T-helper 1 cell treated with Interleukin-12 subunit alpha and Interleukin-12 subunit beta and Interleukin-4 antibody, amounts not matched to agents 30 ng/mL and 1 ng/mL, for 36 hours (primary cell): ENCODE measurements around the gene RBM5. TPM values are rescaled to one million over a fixed set of nuclear protein-coding genes. Genes with fewer than 3 reads are reported as not detected.

Experiments used
- intact Hi-C: fragments of 100-400 bp; cut with micrococcal nuclease; formaldehyde crosslinking; loops from one replicate; pipeline ENCODE4 v1.15.1; 2024
- total RNA-seq: library from RNA; stranded (reverse); gene quantifications from 2 replicates; pipeline ENCODE4 v1.2.3, GENCODE V29; 2022

Gene RBM5
- 214 and 218 TPM in 2 replicates for total RNA-seq

DNA sequence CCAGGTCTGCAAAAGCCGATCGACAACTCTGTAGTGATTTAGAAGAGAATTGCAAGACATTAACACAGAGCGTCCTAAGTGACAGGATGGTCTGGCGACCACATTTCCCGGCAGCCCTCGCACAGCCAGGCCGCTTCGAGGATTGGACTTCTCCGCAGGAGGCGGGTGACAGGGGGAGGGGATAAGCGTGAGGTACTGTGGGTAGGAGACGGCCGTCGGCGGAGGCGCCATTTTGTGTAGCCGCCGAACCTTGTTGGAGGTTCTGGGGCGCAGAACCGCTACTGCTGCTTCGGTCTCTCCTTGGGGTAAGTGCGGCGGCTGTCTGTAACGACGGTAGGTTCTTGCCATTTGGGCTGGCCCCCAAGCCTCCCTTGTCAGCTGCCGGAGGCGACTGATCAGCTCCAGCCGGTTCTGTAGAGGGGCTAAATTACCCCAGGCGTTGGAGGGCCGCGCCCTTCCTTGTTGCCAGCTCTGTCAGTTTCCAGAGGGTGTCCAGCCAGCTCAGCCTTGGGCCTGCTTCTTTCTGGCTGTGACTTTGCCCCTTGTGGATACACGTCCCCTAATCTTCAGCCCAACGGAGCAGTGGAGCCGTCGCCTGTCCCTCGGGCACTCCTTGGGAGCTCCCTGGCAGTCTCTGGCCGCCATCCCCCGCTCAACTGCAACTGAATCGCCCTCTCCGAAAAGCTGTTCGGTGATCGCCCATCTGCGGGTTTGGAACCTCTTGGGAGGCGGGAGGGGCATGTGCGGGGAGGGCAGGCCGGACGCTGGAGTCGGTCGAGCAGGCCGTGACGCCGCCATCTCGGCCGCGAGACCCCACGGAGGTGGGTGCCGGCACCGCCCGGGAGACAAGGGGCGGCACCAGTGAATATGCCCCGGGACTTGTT, at the start of gene RBM5:
Gene RBM5, plus strand, starts transcription at position 195 of the 884 bp plus-strand sequence. CDS start 1,516 bp downstream, outside the sequence.
- intact Hi-C loops = loop anchor here (1.0 to 5.0 kb wide), 8 partner anchors 66 to 995 kb away; partner anchors contain the start of genes APEH, IP6K1, MON1A and QRICH1

DNA sequence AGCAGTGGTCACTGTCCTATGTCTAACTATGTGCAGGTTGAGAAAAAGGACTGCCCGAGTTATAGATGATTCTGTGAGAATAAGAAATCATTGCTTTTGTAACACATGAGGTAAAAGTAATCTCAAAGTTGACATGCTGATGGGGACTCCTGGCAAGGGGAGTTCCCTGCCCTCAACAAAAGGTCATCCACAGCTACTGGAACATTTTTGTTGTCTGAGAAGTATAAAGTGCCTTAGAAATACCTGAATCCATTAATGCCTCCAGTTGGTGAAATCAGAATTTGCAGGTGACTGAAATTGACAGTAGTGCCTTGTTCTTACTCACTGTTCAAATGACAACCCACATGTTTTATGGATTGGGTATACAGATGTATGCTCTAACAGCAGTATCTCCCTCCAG, 43.7 kb upstream of the RBM5 start:
- intact Hi-C loops = no loop called here

DNA sequence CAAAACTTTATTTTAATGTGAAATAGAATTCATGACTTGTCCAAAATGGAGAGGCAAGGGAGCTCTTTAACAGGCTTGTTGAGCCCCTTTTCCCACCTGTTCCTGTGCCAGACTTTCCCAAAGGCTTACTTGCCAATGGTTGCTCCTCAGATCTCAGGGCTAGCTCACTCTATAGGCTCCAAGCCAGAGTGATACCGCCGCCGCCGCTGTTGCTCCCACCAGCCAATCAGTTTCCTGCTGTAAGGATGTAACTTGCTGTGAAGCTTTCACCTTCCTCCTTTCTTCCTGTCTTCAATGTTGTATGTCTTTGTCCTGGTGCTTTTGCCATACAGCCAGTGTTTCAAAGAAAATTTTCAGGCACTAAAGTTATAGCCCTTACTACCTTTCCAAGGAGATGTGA, 41.3 kb upstream of the RBM5 start:
- intact Hi-C loops = no loop called here

DNA sequence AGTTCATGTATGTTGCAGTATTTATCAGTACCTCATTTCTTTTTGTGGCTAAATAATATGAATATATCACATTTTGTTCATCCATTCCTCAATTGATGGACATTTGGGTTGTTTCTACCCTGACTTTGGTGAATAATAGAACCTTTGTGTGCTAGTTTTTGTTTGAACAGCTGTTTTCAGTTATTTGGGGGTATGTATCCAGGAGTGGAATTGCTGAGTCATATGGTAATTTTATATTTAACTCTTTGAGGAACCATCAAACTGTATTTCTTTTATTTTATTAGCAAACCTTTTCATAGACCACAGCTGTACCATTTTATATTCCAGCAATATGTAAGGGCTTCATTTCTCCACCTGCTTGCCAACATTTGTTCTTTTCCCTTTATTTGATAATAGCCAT, 38.4 kb upstream of the RBM5 start:
- intact Hi-C loops = no loop called here

- intact Hi-C loops = no loop called here
Measured at GRCh38 chr3:50057756-50058155, 31.0 kb upstream of the RBM5 start.

- intact Hi-C loops = no loop called here
Measured at GRCh38 chr3:50068134-50068533, 20.6 kb upstream of the RBM5 start.

DNA sequence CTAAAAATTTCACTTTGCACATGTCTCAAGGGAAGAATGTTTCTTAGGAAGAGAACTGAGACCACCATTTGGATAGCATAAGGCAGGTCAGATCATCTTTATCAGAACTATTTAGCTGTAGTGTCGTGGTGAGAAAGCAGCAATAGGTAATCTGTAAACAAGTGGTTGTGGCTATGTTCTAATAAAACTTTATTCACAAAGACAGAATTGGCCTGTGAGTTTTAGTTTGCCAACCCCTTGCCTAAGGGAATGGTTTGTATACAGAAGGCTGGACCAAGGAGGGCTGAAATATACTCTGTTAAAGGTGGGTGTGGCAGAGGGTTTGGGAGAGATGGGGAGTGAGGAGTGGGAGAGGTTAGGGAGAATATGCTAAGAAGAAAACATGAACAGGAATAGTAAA, 10.6 kb upstream of the RBM5 start:
- intact Hi-C loops = no loop called here

DNA sequence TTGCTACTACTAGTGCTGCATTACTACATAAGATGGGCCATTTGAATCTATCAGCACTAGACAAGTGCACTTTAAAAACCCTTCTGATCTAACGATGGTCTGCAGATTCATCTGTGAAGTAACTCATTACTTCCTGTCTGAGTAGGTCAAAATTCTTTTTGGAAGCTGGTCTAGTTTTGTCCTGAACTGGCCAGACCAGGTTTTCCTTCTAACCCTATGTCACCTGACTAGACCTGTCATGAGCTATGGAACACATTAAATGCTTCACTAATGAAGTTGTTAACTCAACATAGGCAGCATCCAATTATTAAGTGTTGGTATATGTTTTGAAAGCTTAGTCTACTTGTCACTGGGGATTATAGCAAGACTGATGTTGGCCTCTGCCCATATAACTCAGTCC, 10.1 kb upstream of the RBM5 start:
- intact Hi-C loops = no loop called here

DNA sequence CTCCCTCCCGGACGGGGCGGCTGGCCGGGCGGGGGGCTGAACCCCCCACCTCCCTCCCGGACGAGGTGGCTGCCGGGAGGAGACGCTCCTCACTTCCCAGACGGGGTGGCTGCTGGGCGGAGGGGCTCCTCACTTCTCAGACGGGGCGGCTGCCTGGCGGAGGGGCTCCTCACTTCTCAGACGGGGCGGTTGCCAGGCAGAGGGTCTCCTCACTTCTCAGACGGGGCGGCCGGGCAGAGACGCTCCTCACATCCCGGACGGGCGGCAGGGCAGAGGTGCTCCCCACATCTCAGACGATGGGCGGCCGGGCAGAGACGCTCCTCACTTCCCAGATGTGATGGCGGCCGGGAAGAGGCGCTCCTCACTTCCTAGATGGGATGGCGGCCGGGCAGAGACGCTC, 3.8 kb upstream of the RBM5 start:
- intact Hi-C loops = loop anchor here (5.0 kb wide), 1 partner anchor 413 kb away; the partner anchor contains the start of gene APEH

DNA sequence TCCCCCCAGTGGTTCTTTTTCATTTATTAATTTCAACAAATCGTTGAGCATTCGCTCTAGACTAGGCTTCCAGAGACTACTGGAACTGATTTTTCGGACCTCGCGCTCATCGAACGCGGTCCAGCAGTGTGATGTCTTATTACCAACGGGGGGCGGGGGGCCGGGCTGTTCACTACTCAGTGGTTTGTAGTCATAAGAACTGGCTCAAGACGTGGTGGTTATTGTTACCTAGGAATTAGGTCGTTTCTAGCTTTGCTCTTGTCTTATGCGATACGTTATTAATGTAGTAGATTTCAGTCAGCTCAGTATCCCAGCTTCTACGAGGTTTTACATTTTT, 858 bp downstream of the RBM5 start:
- intact Hi-C loops = loop anchor here (2.0 to 5.0 kb wide), 3 partner anchors 161 to 417 kb away; partner anchors contain the start of genes APEH, MON1A and TRAIP

DNA sequence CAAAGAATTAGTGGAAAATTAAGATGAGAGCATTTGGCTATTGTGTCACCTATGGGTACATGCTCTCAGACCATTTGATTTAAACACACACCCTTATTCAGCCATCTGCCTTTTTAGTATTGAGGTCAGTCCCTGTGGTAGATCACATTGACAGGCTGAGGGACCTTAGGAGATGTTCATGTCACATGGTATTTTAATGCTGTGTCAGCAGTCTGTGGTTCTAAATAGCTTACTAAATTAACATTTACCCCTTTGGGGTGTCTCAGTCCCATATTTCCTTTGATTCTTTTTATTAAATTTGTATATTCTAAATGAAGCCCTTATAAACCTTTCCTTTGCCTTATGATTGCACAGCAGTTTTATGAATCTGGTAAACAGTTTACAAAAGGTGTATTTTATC, 2.3 kb downstream of the RBM5 start:
- intact Hi-C loops = no loop called here

DNA sequence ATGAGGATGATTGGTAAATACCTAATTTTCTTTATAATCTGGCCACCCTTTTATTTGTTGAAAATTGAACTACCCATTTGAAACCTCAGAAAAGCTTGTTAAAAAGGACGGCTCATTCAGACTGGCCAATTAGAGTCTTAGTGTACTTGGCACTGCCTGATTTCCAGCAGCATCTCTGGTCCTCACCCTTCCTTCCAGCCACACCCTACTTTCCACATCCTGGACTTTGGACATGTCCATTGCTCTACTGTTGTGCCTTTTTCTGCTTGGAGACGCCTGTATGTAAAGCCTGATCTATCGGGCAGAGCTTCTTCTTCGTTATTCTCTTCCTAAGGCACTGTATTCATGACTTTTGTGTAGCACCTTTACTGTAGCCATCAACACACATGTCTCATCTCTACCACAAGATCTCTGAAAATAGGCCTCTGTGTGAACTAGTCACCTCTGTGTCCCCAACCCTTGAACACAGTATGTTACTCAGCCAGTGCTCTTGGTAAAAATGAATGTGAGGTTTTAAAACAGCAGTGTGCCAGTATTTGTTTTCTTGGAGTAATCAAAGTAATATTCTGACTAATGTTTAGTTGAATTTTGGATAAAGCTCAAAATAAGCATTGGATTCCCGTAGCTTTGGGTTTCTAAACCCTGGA, 6.8 kb downstream of the RBM5 start:
- intact Hi-C loops = no loop called here

DNA sequence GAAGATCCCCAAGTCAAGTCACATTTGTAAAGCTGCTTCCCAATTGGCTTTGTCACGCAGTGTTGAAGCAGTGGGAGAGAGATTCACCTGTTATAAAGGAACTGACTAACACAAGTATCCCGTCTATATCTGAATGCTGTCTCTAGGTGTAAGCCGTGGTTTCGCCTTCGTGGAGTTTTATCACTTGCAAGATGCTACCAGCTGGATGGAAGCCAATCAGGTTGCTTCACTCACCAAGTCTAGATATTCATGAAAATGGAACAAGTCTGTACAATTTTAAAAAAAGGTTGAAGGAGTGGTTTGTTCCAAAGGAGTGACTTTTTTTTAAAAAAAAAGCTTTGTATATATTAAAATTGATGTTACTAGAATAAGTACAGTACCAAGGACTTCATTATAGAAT, 11.7 kb downstream of the RBM5 start:
- intact Hi-C loops = no loop called here

GRCh38 chr3:50100956-50101845, 12.5 kb downstream of the RBM5 start:
- intact Hi-C loops = no loop called here

DNA sequence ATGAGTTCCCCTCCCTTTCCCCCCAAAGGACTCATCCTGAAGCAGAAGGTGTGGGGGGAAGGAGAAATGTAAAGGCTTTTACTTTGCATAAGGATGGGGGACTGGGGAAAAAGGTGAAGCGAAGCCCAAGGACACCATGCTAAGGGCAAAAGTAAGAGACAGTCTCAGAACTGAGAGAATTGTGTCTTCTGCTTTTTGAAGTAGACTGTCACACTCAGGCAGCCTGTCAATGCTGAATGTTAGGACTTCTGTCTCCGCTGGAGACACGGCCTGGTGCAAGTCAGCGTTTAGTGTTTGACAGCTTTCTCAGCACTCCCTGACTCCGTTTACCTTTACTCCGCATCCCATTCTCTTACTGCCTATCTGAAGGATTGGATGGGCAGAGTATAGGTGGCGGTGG, 13.8 kb downstream of the RBM5 start:
- intact Hi-C loops = no loop called here

- intact Hi-C loops = no loop called here
Measured at GRCh38 chr3:50111757-50112156, 23.0 kb downstream of the RBM5 start.

GRCh38 chr3:50112462-50112861, 23.7 kb downstream of the RBM5 start:
- intact Hi-C loops = no loop called here

DNA sequence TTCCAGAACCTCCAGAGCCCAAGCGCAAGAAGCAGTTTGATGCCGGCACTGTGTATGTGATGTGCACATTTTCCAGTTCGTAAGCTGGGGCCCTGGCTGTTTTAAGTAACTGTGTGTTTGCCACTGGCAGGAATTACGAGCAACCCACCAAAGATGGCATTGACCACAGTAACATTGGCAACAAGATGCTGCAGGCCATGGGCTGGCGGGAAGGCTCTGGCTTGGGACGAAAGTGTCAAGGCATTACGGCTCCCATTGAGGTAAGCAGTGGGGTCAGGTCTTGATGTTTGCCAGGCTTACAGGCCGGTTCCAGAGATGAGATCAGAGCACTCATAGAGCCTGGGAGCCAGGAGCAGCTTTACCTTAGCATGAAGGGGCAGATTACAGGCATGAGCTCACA, 28.4 kb downstream of the RBM5 start:
- intact Hi-C loops = no loop called here

- intact Hi-C loops = no loop called here
Measured at GRCh38 chr3:50118237-50118636, 29.5 kb downstream of the RBM5 start.

- intact Hi-C loops = no loop called here
Measured at GRCh38 chr3:50119786-50120185, 31.1 kb downstream of the RBM5 start.

GRCh38 chr3:50120364-50121071, 31.8 kb downstream of the RBM5 start:
- intact Hi-C loops = loop anchor here (1.0 kb wide), 5 partner anchors 34 to 153 kb away; no protein-coding TSS in a partner anchor
